Stimulated activated CD4-positive, alpha-beta T cell treated with anti-CD3 and anti-CD28 coated beads, TNF-alpha, amount 100 ng/mL, for 24 hours (primary cell): ENCODE measurements around the gene ST6GAL1.
A peak's percentile ranks its signal among the peaks of the same experiment; 100 is the strongest.
"Not testable (repeated sequence)": the region's sequence is repeated elsewhere in the genome, so short reads cannot be mapped to it uniquely, and the experiment has no call there.

Experiments
- DNase-seq, 3 experiments: peaks; one replicate each; pipeline ENCODE4 v3.0.0-alpha.2; 2020; ENCODE audit warnings: low read depth in 3 of 3

Gene ST6GAL1

DNA sequence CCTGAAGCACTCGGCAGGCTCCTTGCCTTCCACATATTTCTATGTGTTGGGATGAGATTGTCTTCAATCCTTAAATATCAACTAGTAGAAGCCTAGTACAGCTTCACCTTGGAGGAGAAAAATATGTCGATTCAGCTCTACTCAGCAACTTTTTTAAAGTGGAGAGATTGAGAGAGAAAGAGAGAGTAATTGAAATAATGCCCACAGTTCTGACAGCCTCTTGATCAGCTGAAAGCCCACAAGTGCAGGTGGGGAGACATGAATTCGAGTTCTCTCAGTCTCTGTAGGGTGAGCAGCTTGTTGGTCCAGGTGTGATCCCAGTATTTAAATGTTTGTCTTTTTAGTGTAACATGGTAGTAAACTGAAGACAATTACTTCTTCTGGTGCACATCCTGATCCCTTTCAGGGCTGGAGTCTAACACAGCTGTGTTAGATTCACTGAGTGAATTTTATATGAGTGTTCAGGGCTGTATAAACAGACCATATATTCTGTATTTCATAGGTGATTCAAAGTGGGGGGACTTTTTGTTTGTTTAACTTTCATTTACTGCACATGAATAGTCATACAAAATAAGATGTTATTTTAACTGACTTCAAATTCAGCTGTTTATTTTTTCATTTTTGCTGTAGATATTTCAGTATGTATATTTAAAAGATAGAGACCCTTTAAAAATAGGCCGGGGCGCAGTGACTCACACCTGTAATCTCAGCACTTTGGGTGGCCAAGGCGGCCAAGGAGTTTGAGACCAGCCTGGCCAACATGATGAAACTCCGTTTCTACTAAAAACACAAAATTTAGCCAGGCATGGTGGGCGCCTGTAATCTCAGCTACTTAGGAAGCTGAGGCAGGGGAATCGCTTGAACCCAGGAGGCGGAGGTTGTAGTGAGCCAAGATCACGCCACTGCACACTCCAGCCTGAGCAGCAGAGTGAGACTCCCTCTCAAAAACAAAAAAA, 64.0 kb downstream of the ST6GAL1 start:
- DNase-seq: no peak

DNA sequence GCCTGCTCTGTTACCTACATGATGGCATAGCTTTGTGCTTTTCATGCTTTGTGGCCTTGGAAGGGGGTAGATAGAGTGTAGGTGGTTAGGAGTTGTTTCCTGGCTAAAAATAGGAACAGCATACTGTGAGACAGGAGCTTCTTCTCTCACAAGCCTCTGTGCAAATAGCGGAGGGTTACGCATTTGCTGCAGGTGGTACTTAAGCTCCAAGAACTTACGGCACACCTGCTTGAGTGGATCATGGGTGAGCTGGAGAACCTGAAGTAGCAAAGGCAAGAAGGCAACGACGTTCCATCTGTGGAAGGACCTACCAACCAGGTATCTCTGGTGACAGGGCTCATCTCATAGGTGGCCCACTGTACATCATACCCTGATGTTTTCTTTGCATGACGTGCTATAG, 66.0 kb downstream of the ST6GAL1 start:
- DNase-seq: no peak

DNA sequence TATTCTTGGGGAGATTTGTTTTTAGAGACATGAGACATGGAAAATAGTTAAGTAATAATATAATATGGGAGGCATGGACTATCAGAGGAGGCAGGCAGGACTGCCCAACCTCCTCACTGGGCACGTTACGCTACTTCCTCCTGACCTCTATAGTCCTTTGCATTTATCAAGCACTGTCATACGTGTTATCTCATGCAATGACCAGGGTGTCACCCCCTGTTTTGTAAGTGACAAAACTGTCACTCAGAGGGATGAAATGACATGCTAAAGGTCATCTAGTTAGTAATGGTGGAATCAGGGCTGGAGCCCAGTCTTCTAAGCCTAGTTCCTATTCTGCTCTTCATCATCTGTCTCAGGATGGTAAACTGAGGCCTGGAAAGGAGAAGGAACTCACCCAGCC, 66.7 kb downstream of the ST6GAL1 start:
- DNase-seq: no peak

DNA sequence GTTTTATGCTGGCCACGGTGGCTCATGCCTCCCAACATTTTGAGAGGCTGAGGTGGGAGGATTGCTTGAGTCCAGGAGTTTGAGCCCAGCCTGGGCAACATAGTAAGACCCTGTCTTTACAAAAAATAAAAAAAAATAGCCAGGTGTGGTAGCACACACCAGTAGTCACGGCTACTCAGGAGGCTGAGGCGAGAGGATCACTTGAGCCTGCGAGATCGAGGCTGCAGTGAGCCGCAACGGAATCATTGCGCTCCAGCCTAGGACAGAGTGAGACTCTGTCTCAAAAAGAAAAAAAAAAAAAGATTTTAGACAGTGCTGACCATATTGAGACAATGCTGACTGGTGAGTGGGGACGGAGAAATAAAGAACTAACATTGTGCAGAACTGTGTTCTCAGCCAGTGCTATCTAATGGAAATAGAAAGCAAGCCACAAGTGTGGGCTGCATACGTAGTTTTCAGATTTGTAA, 67.2 kb downstream of the ST6GAL1 start:
- DNase-seq: no peak

DNA sequence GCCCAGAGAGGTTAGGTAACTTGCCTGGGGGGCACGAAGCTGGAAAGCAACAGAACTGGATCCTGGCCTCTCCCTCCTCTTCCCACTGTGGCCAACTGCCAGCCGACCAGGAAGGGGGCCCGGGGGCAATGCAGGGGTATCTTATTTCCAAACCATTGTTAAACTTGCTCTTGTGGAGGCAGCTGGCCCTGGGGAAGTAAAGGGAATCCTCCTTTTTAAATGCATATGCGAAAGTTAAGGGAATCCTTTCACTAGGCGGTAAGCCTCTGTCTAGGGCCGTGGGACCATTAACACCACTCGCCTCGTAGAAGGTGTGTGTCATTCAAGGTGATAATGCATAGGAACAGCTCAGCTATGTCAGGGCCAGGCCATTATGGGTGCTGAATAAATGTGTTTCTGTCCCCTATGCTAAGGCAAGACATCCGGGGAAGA, 68.6 kb downstream of the ST6GAL1 start:
- no peak for DNase-seq

DNA sequence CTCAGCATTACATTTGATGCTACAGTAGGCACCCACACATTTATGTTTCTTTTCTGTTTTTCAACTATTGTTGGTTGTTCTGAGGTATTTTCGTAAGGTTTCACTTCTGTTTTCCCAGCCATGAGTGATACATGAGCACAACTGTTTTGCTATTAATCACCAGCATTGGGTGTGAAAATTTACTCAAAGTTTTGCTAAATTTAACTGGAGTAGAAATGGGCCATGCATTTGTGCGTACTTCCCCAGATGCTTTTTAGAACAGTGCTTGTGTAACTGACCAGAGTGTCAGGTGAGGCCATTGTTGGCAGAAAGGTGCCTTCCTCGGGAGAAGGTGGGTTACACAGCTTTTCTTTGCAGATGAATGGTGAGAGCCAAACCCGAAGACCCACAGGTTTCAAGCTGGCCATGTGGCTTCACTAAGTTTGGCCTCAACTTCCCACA, 70.4 kb downstream of the ST6GAL1 start:
- no peak for DNase-seq

DNA sequence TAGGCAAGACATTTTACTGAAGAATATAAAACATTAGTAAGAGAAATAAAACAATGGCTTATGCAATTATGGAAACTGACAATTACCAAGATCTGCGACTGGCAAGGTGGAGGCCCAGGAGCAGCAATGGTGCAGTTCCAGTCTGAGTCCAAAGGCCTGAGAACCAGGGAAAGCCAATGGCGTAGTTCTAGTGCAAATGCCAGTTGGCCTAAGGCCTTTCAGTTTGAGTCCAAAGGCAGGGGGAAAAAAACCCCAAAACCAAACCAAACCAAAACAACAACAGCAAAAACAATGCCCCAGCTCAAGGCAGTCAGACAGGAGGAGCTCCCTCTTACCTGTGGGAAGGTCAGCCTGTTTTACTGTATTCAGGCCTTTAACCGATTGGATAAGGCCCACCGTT, 72.6 kb downstream of the ST6GAL1 start:
- DNase-seq: no peak

DNA sequence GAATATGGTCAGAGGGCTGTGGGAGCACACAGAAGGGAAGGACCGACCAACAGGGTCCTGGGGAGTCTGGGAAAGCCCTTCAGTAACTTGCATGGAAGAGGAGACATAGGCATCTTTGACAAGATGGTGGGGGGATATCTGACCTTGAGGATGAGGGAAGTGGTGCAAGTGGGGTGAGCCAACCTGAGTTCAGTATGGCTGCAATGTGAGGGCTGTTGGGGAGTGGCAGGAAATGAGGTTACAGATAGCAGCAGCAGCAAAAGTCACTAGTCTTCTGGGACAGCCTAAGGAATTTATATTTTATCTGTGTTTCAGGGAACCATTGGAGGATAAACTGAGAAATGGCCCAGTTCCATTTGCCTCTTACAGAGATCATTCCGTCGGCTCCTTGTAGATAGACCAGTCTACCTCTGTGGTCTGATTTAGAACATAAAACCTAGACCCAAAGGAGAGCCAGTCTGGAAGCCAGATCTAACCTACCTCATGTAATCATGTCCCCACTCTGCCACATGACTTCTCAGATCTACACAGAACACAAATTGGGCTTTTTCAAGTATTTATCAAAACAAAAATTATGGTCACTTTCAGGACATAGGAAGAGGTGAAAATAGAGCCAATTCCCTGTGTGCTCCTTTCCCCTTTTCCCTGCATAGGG, 75.6 kb downstream of the ST6GAL1 start:
- DNase-seq: no peak

DNA sequence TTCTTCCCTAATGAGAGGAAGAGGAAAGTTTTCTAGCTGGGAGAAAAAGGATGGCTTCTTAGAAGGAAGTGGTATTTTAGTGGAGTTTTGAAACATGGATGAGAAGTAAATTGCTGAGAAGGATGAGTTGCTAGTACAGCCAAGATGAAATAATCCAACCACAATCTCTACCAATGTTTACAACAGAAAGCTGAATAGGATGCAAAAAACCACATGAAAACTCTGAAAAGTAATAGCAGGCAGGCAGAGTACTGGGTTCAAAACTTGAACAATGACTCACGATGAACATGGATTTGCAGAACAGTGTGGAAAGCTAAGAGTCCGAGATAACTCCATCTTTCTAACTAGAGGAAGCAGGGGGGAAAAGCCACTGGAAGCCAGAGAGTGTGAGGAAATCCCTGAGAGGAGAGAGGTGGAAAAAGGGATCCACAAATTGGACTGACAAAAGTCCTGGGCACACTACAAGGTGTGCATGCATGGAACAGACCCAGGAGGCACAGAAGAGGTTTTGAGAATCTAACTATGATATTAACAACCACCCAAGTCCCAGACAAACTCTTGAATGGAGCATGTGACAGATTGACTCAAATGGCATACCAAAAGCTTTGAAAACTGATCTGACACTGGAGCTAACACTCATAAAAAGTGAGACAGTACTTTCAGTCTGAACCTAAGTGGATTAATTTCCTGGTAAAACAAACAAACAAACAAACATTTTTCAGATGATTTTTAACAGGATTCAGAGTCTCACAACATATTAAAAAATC, 76.7 kb downstream of the ST6GAL1 start:
- DNase-seq: no peak

DNA sequence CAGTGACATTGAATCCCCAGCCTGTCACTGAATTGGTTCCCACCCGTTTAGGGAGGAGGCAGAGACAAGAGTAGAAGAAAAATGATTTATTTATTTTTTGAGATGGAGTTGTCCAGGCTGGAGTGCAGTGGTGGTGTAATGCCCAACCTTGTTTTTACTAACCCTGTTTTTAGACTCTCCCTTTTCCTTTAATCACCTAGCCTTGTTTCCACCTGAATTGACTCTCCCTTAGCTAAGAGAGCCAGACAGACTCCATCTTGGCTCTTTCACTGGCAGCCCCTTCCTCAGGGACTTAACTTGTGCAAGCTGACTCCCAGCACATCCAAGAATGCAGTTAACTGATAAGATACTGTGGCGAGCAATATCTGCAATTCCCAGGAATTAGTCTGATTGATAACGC, 80.1 kb downstream of the ST6GAL1 start:
- not testable (repeated sequence) for DNase-seq

DNA sequence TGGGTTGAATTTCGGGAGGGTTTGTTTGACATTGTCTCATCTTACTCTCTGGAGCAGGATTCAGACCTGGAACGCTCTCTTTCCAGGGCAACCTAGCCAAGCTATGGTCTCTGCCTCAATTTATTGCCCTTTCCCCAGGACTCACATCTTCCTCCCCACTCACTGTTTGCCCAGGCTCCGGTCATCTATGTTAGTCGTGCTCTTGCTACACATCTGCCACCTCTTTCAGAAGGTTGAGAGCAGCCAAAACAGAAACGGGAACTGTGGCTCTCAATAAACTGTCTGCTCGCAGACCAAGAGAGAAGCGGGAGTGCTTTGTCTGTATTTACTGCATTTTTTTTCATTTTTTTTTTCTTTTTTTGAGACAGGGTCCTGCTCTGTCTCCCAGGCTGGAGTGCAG, 81.6 kb downstream of the ST6GAL1 start:
- DNase-seq: no peak

DNA sequence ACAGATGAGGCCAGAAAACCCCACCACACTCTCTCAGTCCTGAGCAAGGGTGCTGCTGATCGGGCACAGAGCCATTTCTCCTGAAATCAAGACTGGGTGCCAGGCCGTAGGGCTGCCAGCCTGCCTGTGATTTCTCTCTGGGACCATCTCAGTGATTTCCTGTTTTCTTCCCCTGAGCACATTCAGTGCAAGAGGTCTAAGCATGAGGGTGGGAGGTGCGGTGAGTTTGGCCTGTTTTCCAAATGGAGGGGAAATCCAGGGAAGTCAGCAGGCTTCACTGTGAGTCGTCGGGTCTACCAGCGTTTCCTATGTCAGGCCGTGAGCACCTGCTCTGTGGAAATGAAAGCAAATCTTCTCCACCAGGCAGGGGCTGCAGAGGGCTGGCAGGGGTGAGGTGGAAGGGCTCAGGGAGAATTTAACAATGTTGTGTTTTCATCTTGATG, 82.3 kb downstream of the ST6GAL1 start:
- peak in 2 of 3 experiments; percentile 28 to 38 for DNase-seq

DNA sequence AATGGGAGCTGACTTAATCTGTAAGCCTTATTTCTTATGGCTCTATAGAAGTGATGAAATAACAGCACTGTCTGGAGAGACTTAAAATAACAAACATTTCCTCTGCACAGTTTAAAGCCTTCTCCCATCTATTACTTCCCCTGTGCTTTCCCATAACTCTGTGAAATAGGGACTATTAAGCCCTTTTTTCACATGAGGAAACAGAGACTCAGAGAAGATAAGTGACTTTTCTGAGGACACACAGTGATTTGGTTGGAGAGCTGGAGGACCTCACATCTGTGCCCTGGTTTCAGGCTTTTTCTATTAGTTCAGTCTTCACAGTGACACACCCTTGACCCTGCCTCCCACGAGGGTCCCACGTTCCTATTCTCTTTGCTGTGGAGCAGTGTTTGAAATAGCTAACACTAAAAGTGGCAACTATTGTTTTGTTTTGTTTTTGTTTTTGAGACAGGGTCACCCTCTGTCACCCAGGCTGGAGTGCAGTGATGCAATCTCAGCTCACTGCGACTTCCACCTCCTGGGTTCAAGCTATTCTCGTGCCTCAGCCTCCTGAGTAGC, 82.9 kb downstream of the ST6GAL1 start:
- DNase-seq: no peak

DNA sequence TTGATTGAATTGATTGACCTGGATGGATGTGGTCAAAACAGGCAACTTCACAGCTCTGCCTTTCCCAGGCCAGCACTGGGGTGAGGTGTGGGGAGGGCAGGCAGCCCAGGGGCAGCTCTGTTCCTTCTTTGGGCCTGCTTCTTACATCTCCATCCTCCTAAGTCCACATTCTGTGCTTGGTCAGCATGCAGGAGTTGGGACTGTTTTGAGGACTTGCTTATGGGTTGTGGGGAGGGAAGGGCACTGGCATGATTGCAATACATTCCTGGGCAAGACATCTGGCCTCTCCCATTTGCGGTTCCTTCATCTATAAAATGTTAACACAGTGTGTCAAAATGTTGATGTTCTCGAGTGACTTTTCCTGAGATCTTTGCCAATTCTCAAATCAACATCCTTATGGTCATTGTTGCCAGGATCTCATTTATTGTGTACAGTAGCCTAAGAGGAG, 84.1 kb downstream of the ST6GAL1 start:
- no peak for DNase-seq

DNA sequence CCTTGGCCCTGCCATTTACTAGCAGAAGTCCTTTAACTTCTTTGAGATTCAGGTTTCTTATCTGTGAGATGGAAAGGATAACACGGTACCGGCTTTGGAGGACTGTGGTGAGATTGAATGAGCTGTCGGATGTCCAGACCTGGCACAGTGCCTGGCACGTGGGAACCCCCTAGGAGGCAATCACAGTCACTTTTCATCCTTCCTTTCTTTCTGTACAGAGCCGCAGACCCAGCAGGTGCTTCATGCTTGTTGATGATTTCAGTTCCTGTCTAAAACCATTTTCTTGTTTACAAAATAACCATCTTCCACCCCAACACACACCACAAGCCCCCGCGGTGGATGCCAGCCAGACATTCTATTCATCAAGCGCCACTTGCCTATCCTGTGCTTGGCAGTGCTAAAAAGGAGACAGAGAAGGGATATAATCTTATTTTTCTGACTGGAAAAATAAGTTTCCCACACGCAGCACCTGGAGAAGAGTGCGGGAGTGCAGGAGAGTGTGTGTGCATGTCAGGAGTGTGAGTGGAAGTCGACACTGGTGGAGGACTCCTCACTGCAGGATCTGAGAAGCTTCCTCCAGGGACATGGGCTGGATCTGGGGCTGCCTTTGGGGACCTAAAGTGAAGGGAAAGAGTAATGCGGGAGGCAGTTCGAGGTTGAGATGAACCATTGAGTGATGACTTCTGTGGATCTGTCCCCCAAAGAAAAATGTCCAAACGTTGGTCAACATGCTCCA, 85.7 kb downstream of the ST6GAL1 start:
- DNase-seq: no peak

DNA sequence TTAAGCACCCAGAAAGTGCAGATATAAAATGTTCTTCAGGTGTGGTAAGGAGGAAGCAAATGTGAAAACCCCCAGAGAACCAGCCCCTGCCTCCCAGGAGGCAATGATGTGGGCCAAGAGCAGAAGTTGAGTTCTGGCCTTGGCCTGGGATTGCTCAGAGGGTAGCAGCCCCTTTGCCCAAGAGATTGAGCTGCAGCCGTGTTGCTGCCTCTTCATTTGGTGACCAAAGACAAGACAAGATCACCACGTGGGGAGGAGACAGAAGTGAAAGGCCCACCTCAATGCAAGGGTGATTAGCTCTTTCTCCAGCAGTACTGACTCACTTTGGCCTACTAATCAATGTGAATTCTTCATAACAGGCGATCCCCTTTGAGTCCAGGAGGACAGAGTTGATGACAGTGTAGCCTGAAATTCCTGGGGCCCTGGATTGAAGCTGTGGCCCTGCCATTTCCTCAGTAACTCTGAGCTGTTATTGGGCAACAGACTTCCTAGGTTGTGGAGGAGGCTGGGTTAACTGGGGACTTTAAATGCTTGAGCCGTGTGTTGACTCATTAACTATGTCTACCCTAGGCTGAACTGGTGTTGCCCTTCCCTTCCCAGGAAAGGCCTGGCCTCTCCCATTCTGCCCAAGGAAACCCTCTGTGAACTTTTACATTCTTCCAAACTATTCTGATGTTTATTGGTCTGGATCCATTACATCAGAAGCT, 86.5 kb downstream of the ST6GAL1 start:
- DNase-seq: no peak

DNA sequence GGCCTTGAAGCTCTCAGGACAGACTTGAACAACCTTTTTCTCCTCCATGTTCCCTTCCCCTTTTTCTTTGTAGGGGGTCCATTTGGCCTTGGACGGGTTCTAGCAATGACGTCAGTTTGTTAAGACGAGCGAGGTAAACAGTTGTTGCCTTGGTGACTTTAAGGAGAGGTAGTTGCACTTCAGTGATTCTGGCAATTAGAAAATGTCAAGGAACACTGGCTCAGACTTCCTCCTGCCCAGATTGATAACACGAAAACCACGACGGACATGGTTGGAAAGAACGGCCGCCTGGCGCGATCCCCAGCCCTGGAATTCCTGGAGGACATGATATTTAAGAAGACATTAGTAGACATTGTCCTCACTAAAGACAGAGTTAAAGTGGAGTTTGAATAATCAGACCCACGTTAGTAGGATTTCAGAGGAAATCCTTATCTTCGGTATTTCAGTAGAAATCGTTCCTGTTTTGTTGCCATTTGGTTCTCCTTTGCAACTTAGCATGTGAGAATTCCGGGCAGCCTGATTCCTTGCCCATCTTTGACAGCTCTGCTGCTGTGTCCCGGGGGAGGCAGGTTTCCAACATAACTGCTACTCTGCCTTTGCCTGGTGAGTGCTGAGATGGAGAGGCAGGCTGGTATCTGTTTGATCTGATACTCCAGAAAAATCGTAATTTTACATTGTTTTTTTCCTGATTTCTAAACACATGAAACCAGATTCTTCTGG, 87.3 kb downstream of the ST6GAL1 start:
- no peak for DNase-seq

DNA sequence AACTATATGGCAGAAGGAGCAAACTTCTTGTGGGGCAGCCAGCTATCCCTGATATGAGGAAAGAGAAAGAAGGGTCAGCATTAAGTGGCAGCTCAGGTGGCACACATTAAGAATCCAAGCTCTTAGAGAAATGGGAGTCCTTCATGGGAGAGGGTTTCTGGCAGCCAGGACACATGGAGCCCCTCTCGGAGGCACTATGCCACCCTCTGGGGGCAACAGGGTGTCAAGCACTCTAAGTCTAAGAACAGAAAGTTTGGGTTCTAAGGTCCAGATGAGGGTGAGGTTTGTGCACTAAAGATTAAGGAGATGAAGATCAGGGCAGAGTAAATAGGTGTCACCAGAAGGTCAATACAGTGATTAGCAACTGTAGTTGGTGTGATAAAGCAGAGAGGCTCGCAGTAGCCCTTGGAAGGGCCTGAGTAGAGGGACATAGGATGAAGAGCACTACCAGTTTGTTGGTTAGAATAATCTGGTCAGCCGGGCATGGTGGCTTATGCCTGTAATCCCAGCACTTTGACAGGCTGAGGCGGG, 89.3 kb downstream of the ST6GAL1 start:
- no peak for DNase-seq

DNA sequence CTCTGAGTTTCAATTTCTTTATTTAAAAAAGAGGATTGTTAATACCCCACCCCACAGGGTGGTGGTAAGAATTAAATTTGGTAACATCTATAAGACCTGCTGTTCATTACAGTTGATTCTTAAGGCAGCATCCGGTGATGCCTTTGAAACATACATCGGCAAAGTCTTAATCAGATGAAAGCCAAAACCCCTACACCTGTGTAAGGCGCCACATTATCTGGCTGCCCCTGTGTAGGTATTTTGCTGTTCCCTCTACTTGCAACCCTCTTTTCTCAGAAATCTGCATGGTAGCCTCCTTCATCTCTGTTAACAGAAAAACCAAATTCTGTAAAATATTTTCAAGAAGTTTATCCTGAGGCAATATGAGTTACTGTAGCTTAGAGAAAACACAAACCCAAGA, 90.0 kb downstream of the ST6GAL1 start:
- no peak for DNase-seq
